HG02678 (cell line): Measurements from ENCODE around the gene TMEM259.
"Not testable (repeated sequence)": the region's sequence is repeated elsewhere in the genome, so short reads cannot be mapped to it uniquely, and the experiment has no call there.

ENCODE experiments used
- ATAC-seq: cut with Tn5 transposase; IDR thresholded peaks from one replicate; pipeline ENCODE4 v1.9.1; 2021; ENCODE audit warnings: mild to moderate bottlenecking, moderate library complexity; ENCODE audit not compliant: unreplicated experiment

The TMEM259 gene

DNA sequence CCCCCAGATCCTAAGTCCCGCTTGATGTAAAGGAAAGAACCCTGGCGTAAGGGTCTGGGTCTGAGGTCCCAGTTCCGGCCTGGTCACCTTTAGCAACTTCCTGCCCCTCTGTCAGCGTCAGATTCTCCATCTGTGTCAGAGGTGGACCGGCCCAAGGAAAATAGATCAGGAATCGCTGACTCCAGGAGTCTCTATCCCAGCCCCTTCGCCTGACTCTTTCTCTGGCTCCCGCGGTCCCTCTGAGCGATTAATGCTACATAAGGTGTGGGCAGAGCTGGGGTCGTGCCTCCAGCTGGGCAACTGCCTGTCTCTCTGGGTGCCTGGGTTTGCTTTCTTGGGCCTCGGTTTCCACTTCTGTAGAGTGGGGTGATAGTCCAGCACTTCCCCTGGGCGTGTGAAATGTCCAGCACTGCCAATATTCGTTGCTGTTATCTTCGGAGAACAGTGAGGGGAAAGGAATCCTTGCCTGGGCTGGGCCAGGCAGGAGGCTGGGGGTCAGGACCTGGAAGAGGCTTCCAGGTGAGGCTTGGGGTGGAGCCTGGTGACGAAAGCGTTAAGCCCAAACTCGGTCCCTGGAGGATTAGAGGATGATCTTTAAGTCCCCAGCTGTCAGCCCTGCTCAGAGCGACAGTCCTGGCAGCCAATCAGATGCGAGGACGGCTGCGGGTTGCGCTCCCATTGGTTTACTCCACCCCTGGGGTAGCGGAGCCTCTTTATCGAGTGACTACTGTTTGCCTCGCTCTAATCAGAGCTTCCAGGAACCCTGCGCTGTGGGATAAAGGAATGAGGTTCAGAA, 19.8 kb upstream of the TMEM259 start:
- ATAC-seq: peak; percentile 36

DNA sequence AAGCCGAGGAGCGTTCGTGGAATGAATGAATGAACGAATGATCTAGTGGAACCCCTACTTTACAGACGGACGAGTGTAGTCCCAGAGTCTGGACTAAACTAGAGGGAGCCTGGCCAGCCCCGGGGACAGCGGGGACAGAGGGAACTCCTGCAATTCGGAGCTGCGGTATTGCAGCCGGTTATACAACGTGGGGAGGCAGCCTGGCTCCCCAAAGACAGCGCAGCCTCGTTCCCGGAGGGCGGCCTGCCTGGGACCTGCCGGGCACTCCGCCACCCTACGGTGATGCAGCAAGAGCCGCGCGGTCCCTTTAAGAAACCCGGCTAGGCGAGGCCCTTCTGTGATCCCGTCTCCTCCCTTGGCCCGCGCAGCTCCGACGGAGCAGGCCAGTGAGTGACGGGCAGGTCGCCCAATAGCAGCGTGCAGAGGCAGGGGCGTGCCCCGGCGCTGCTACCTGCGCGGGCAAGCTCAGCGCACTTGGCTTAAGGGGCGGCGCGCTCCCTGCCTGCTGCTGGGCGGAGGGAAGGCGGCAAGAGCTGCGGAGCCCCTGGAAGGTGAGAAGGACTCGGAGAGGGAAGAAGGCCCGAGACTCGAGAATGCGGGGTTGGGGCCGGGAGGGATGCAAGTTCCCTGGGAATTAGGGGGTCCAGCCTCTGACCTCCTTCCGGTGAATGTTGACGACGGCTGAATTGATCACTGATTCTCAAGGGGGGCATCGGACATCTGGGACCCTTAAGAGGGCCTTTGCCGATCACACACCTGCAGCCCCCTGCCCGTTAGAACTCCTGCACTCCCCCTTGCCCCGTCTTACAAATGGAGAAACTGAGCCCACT, 18.9 kb upstream of the TMEM259 start, which contains the start of gene ABCA7:
Gene ABCA7 (plus strand): TSS at position 462 of the 830 bp plus-strand sequence. CDS start 1,255 bp downstream, outside the sequence.
- peak; percentile 82 for ATAC-seq

DNA sequence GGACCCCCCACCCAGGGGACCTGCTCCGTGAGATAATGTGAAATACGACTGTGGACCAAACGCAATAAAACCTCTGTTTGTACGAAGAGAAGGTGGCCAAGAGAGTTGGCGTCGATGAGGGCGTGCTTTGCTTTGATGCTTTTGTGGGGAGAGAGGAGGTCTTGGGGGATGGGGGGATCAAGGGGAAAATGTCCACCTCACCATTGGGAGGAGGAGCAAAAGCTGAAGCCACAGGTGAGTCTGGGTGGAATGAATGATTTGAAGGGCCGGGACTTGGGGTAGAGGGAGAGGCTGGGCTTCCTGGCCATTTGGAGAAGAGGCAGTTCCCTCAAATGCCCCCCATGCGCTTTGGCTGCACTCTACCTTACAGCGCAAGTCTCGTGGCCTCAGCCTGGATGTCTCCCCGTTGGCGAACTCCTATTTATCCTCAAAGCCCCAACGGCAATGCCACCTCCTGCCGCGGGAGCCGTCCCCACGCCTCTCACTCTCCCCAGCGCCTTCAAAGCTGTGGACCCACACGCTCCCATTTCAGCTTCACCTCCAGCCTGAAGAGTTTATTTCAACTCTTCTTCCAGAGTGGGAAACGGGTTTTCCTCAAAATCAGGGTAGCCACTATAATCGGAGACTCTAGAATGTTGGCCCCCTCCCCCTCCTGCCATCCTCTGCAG, 18.2 kb upstream of the TMEM259 start:
- ATAC-seq: no peak

DNA sequence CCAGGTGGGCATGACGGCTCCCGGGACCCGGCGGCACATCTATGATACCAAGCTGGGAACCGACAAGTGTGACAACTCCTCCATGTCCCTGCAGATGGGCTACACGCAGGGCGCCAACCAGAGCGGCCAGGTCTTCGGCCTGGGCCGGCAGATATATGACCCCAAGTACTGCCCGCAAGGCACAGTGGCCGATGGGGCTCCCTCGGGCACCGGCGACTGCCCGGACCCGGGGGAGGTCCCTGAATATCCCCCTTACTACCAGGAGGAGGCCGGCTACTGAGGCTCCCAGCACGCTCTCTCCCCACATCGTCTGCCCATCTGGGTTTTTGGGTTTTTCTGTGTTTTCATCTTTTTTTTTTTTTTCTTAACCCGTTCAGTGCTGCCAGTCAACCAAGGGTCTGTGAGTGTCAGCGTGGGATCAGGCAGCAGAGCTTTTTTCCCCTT, 16.7 kb upstream of the TMEM259 start:
- no peak for ATAC-seq

DNA sequence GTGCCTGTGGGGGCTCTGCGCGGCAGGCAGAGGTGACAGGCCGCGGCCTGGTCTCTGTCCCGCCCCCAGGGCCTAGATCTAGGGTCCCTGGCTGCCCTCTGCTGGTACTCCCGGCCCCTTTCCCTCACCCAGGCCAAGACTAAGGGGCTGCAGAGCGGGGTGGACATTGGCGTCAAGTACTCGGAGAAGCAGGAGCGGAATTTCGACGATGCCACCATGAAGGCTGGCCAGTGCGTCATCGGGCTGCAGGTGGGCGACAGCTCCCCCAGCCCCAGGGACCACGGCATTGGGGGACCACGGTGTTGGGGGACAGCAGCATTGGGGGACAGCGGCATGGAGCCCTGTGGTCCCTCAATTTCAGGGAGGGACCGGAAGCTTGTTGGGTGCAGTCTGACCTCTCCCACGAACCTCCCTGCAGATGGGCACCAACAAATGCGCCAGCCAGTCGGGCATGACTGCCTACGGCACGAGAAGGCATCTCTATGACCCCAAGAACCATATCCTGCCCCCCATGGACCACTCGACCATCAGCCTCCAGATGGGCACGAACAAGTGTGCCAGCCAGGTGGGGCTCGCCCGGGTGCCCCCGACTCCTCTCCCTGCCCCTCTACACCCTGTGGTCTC, 15.2 kb upstream of the TMEM259 start:
- ATAC-seq: no peak

DNA sequence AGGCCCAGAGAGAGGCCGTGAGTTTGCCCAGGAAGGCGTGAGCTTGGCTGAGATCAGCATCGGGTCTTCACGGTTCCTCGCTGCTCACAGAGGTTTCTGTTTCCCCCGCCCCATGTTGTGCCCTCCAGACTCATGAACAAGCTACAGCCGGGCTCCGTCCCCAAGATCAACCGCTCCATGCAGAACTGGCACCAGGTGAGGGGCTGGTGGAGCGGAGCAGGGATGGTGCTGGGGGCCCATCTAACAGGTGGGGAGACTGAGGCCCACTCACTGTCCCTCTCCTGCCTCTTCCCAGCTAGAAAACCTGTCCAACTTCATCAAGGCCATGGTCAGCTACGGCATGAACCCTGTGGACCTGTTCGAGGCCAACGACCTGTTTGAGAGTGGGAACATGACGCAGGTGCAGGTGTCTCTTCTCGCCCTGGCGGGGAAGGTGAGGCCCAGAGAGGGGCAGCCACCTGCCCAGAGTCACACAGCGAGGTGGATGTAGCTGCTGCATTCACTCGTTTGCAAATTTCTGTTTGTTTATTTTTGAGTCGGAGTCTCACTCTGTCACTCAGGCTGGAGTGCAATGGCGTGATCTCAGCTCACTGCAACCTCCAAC, 11.4 kb upstream of the TMEM259 start:
- no peak for ATAC-seq

DNA sequence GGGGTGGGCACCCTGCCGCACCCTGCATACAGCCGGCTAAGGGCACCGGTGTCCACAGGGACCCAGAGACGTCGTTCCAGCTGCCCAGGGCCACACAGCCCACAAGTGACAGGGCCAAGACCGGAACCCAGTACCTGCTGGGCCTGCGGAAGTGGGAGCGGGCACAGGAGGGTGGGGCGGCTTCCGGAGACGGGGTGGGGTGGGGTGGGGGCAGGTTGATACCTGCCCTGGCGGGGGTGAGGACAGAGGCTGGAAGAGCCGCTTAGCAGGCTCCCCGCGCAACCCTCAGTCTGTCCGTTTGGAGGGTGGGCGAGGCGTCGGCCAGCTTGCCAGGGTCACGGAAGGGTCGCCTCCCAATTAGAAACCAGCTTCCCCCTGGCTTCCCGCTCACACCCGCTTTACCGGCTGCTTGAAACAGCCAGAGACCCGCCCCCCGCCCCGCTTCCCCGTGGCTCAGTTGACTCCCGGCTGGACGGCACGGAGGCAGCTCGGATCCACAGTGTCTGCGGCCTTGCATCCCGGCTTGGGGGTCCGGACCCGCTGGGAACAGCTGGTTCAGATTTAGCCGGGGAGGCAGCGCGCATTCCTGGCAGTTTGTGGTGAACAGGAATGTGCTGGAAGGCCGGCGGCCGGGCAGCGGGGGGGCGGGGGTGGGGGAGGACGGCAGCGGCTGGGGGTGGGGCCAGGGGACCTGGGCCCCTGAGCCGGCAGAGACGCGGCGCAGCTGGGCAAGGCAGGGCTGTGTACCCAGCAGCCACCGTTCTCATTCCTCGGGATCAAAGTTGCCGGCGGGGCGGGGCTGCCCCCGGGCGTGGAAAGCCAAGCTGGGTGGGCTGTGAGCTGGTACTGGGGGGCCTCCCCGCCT, 7.4 kb upstream of the TMEM259 start:
- ATAC-seq: no peak

DNA sequence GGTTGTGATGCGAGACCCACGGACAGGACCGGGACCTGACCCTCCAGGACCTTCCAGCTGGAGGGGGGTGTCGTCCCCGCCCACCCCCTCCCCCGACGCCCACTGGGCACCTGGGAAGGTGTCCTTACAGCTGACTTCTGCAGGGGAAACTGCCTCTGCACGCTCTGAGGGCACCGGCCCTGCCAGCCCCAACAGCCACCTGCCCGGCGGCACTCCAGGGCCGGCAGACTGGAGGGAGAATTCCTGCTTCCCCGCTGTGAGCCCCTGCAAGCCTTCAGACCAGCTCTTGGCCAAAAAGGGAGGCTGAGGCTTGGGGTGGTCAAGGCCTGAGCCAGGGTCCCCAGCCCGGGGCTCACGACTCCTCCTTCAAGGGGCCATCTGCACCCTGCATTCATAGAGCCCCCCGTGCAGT, 6.7 kb upstream of the TMEM259 start:
- ATAC-seq: no peak

DNA sequence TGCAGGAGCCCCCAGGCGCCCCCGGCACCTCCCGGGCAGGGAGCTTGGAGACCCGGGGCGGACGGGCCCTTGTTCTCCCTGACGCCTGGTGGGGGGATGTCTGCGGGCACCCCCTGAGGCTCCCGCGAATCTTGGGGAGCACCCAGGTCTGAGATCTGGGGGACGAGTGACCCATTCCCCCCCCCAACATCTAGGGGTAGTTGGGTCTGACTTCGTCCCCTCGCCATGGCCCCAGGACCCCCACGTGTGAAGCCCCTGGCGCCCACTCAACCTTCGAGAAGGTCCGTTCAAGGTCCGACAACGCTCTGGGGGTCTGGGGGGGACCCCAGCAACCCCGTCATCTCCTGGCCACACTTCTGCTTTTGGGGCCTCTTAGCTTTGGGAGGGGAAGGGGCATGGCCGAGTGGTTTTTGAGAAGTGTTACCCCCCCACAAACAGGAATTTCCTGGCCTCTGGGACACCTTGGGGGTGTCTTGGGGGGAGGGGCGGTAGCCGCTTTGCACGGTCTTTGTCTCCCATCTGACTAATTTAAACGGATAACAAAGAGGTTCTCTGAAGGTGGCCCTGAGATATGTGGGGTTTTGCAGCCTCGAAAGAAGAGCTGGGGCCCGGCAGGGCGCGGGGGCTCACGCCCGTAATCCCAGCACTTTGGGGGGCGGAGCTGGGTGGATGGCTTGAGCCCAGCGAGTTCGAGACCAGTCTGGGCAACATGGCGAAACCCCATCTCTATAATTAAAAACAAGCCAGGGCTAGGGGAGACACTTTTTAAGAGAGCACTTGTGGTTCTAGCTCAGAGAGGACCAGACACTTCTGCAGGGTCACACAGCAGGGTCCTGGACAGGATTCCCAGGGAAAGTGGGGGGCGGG, 6.1 kb upstream of the TMEM259 start:
- ATAC-seq: no peak

DNA sequence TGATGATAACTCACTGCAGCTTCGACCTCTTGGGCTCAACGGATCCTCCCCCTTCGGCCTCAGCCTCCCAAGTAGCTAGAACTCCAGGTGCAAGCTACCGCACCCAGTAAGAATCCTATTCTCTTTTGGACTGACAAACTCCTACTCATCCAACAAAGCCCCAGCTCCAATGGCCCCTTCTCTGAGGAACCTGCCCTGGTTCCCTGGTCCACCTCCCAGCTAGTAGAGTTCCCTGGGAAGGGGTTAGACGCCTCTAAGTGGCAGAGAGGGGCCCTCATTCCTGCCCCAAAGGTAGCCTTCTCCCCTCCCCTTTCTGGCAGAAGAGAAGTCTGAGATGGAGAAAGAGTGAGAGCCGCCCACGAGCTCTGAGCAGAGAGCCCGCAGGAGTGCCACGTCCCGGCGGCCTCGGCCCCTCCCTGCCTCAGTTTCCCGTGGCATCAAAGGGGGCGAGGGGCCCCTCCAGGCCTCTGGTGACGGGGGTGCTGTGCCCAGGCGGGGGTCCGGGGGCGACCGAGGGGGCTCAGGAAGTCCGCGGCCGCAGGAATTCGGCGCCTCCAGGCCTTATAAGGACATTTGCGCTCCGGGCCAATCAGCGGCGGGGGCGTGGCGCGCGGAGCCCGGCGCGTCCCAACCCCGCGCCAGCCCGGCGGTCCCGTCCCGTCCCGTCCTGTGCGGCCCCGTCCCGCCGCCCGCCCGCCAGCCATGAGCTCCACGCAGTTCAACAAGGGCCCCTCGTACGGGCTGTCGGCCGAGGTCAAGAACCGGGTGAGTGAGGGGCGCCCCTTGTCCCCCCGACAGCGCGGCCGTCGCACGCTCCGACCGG, 5.2 kb upstream of the TMEM259 start, which contains the start of gene CNN2:
Gene CNN2 (plus strand): TSS at position 649 of the 823 bp plus-strand sequence. CDS start 54 bp downstream, at position 703.
- ATAC-seq: peak; percentile 63

DNA sequence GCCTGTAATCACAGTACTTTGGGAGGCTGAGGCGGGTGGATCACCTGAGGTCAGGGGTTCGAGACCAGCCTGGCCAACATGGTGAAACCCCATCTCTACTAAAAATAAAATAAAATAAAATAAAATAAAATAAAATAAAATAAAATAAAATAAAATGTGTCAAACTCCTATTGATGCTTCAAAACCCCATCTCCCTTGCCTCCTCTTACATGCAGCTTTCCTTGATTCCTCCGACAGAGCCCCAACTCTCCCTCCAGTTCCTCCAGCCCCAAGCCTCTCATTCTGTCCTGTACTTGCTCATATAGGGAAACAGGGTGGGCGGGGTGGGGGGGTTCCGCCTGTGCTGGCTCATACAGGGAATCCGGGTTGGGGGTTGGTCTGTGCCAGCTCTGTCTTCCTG, 4.2 kb upstream of the TMEM259 start:
- not testable (repeated sequence) for ATAC-seq

DNA sequence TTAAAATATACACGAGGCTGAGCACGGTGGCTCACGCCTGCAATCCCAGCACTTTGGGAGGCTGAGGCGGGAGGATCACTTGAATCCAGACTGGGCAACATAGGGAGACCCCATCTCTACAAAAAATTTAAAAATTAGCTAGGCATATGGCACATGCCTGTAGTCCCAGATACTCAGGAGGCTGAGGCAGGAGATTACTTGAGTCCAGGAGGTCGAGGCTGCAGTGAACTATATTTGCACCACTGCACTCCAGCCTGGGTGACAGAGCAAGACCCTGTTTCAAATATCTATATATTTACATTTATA, 2.9 kb upstream of the TMEM259 start:
- not testable (repeated sequence) for ATAC-seq

DNA sequence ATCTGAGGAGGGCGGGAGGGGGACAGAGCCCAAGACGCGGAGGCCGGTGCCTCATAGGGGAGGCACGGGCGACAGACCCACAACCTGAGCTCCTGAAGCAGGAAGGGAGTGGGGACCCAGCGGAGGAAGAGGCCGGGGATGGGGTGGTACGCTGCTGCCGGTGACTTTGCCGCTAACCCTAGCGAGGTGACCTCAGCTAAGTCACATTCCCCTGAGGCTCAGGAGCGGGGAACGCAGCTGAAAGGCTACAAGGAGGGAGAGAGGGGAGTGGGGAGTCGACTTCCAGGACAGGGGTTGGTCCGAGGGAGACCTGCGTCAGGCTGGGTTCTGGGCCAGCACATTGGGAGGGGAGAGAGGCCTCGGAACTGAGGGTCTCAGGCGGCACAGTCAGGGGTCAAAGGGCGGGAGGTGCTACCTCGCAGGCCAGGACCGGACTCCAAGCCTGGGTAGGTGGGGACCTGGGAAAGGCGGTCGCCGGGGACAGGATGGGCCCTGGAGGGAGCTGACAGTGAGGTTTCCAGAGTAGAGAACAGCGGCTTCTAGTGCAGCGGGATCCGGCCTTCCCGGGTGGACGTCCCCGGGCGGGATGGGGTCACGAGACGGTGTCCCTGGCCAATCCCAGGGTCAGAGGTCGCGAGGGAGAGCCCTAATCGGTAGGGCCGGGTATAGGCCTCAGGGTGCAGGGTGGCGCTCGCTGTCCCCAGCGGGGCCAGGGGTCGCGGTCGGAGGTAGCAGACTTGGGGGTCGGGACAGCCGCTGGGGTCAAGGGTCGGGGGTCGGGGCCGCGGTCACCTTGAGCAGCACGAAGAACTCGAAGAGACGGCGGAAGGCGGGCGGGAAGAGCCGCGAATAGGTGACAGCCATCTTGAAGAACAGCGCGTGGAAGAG, 699 bp downstream of the TMEM259 start:
- ATAC-seq: no peak

DNA sequence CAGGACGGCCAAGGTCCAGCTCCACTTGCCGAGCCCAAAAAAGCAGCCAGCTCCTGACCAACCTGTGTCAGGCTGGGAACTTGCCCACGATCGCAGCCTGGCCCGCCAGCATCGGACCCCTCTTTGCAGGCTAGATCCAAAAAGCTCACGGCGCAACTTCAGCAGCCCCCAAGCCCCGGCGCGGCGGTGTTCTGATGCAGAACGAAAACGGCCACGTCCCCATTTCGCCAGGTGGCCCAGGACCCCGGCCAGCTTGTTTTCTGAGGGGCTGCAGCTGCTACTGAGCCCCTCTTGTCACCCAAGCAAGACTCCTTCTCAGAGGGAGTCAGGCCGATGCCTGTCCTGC, 1.3 kb downstream of the TMEM259 start:
- no peak for ATAC-seq

DNA sequence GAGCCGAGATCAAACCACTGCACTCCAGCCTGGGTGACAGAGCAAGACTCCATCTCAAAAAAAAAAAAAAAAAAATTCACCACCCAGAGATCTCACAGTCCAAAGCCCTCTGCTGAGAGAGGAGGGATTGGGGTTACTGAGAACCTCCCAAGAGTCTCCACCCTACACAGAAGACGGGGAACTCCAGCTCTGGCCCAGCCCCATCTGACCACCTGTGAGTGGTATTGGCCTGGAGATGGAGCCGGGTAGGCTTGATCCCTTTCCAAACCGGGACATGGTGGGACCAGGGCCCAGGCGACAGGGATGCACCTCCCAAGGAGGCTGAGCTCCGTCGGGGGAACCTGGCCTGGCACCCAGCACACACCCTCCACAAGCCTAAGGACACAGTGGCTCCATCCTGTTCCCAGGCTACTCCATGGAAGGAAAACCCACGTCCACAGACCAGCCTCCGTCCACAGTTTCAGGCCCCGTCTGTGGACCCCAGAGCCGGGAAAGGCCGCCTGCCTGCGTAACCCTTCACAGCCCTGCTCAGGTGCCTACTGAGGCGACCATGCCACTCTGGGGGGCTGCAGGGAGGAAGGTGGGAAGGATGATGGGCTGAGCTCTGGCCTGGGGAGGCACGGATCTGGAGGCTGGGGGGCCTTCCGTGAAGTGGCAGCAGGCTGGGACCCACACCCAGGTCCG, 1.8 kb downstream of the TMEM259 start:
- ATAC-seq: no peak

DNA sequence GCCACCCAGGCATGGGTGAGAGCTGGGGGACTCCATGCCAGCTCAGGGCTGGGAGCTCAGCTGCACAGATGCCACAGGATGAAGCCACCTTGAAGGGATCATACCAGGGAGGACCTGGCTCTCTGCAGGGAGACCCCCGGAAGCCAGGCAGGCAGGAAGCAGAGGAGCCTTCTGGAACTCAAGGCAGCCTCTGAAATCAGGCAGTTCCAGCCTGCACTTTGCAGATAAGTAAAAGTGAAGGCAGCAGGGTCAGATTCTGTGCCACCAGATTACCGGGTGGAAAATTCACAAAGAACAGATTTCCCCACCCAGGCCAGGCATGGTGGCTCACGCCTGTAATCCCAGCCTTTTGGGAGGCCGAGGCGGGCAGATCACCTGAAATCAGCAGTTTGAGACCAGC, 2.5 kb downstream of the TMEM259 start:
- no peak for ATAC-seq
